PFSK-1 (cell line): Measurements from ENCODE around the gene IFI27.

Source experiments
- FOXP2 ChIP-seq: optimal IDR thresholded peaks from 2 replicates; pipeline ENCODE3; 2011; ENCODE audit warnings: borderline replicate concordance, control low read depth, inconsistent platforms; ENCODE audit not compliant: insufficient read depth; ENCODE audit errors: extremely low read length, extremely low read depth
- POLR2AphosphoS5 ChIP-seq: IDR thresholded peaks from 2 replicates; pipeline ENCODE4 v1.6.1; 2012; ENCODE audit warnings: low read depth, mild to moderate bottlenecking, control low read depth, low read length, moderate library complexity
- SIN3A ChIP-seq: IDR thresholded peaks from 2 replicates; pipeline ENCODE4 v1.6.1; 2012; ENCODE audit warnings: mild to moderate bottlenecking, low read length, moderate library complexity, borderline replicate concordance; ENCODE audit not compliant: insufficient read depth
- TAF1 ChIP-seq: IDR thresholded peaks from 2 replicates; pipeline ENCODE4 v1.6.1; 2012; ENCODE audit warnings: low read length, control low read depth, borderline replicate concordance; ENCODE audit not compliant: insufficient read depth
- TF ChIP-seq, protein P1 (sequence below), 2 experiments: IDR thresholded peaks; 2 replicates each; pipeline versions ENCODE4 v1.6.1 to v1.8.0; 2011 to 2012; ENCODE audit warnings: low read depth in 2 of 2, low read length in 2 of 2, control low read depth in 1 of 2, inconsistent platforms in 1 of 2, mild to moderate bottlenecking in 1 of 2, moderate library complexity in 1 of 2; ENCODE audit not compliant: insufficient read depth in 1 of 2

The IFI27 gene

DNA sequence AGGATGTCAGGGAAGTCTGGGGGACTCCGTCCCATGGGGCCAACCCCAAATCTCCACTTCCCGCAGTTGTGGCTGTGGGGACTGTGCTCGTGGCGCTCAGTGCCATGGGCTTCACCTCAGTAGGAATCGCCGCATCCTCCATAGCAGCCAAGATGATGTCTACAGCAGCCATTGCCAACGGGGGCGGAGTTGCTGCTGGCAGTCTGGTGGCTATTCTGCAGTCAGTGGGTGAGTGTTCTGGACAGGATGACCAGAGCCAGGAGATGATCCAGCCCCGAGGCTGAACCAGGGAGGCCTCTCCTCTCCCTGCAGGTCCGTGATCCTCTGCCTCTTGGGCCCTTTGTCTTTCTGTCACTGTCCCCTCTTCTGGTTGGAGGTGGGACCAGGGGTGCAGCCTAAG is 8.8 kb upstream of the IFI27 start:
- TF ChIP-seq SIN3A (no peak), POLR2AphosphoS5 (no peak), FOXP2 (no peak), TAF1 (no peak)
- TF ChIP-seq, protein P1, sequence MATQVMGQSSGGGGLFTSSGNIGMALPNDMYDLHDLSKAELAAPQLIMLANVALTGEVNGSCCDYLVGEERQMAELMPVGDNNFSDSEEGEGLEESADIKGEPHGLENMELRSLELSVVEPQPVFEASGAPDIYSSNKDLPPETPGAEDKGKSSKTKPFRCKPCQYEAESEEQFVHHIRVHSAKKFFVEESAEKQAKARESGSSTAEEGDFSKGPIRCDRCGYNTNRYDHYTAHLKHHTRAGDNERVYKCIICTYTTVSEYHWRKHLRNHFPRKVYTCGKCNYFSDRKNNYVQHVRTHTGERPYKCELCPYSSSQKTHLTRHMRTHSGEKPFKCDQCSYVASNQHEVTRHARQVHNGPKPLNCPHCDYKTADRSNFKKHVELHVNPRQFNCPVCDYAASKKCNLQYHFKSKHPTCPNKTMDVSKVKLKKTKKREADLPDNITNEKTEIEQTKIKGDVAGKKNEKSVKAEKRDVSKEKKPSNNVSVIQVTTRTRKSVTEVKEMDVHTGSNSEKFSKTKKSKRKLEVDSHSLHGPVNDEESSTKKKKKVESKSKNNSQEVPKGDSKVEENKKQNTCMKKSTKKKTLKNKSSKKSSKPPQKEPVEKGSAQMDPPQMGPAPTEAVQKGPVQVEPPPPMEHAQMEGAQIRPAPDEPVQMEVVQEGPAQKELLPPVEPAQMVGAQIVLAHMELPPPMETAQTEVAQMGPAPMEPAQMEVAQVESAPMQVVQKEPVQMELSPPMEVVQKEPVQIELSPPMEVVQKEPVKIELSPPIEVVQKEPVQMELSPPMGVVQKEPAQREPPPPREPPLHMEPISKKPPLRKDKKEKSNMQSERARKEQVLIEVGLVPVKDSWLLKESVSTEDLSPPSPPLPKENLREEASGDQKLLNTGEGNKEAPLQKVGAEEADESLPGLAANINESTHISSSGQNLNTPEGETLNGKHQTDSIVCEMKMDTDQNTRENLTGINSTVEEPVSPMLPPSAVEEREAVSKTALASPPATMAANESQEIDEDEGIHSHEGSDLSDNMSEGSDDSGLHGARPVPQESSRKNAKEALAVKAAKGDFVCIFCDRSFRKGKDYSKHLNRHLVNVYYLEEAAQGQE (IDR thresholded peaks at IDR 0.05; ENCODE audit: insufficient read depth in 1 of 2, low read depth in 2 of 2, low read length in 2 of 2), result no peak

DNA sequence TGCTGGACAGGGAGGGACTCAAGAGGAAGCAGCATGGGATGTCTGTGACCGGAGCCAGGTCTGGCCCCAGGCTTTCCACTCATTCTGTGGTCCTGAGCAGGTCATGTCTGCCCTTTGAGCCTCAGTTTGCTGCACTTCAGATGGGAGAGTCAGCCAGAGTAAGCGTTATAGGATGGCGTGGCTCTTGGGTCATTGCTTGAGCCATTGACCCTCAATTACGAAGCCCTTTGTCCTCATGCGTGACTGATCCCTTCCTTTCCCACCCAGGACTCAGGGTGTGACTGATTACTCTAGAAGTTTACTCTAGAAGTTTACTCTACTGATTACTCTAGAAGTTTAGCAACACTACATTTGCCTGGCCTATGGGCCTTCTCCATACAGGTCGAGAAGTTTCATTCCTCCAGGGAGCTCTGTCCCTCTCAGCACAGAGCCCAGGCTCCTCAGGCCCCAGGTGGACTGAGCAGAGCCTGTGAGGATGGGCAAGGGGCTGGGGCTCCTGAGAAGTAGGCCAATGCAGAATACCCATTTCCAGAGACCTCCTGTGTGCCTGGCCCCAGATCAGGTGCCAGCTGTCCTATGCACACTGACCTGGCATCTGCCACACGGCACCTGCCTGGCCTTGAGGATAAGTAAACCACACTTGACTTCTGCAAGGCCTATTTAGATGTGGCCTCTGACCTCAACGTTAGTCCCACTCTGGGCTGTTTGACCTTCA is 7.6 kb upstream of the IFI27 start:
- TF ChIP-seq TAF1, result no peak
- TF ChIP-seq POLR2AphosphoS5, result no peak
- TF ChIP-seq, protein P1 (IDR thresholded peaks at IDR 0.05; ENCODE audit: insufficient read depth in 1 of 2, low read depth in 2 of 2, low read length in 2 of 2), result no peak
- no peak for TF ChIP-seq FOXP2
- no peak for TF ChIP-seq SIN3A

DNA sequence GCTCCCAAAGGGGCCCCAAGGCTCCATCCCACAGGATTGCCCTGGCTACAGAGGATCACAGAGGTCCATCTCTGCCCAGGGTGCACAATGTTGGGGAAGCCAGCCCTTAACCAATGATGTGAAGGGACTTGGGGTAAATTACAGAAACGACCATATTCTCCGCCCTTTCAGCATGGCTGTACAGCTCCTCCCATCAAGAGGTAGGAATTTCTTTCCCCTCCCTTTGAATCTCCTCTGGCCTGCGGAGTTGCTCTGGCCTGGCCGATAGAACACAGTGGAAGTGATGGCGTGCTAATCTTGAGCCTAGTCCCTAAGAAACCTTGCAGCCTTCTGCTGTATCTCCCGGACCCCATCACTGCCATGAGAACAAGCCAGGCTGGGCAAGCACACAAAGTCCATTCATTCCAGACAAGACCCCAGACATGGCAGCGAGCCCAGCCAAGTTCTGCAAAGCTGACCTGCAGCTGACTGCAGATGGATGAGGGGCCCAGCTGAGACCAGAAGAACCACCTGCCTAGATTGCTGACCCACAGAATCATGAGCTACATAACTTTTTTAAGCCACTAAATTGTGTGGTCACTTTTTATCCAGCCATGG is 6.9 kb upstream of the IFI27 start:
- TF ChIP-seq, protein P1 (IDR thresholded peaks at IDR 0.05; ENCODE audit: insufficient read depth in 1 of 2, low read depth in 2 of 2, low read length in 2 of 2), result no peak
- TF ChIP-seq TAF1, result no peak
- no peak for TF ChIP-seq SIN3A
- no peak for TF ChIP-seq POLR2AphosphoS5
- TF ChIP-seq FOXP2, result no peak

- TF ChIP-seq, protein P1 (IDR thresholded peaks at IDR 0.05; ENCODE audit: insufficient read depth in 1 of 2, low read depth in 2 of 2, low read length in 2 of 2), result no peak
- TF ChIP-seq FOXP2 (no peak), TAF1 (no peak), POLR2AphosphoS5 (no peak), SIN3A (no peak)
These were observed 5.8 kb upstream of the IFI27 start for GRCh38 chr14:94104731-94105130.
